IPS-NIHi7 (cell line): ENCODE results near the gene S100P.
A peak's percentile ranks its signal among the peaks of the same experiment; 100 is the strongest.
"Not testable (repeated sequence)": the region's sequence is repeated elsewhere in the genome, so short reads cannot be mapped to it uniquely, and the experiment has no call there.

ENCODE experiments used
- DNase-seq: peaks from one replicate; pipeline ENCODE4 v3.0.0; 2012; ENCODE audit warnings: mixed read lengths; ENCODE audit errors: extremely low spot score

Gene S100P

GRCh38 chr4:6693231-6694176, at the start of gene S100P:
Gene S100P, plus strand, starts transcription at chr4:6693878. Its CDS starts 55 bp downstream, at chr4:6693933.
- DNase-seq: no peak

- no peak for DNase-seq
Observed at GRCh38 chr4:6644792-6645530, 48.7 kb upstream of the S100P start.

- no peak for DNase-seq
Observed at GRCh38 chr4:6647169-6647568, 46.5 kb upstream of the S100P start.

GRCh38 chr4:6647582-6648230, 46.0 kb upstream of the S100P start:
- no peak for DNase-seq

GRCh38 chr4:6649216-6649615, 44.5 kb upstream of the S100P start:
- no peak for DNase-seq

- DNase-seq: not testable (repeated sequence)
Observed at GRCh38 chr4:6654211-6654610, 39.5 kb upstream of the S100P start.

GRCh38 chr4:6655291-6655690, 38.4 kb upstream of the S100P start:
- DNase-seq: not testable (repeated sequence)

GRCh38 chr4:6655924-6656323, 37.8 kb upstream of the S100P start:
- DNase-seq: no peak

- DNase-seq: no peak
Observed at GRCh38 chr4:6657242-6658208, 36.2 kb upstream of the S100P start.

- DNase-seq: no peak
Observed at GRCh38 chr4:6658209-6658595, 35.5 kb upstream of the S100P start.

GRCh38 chr4:6658597-6659075, 35.0 kb upstream of the S100P start:
- DNase-seq: peak; percentile 61

- DNase-seq: no peak
Observed at GRCh38 chr4:6659897-6660296, 33.8 kb upstream of the S100P start.

GRCh38 chr4:6660430-6660829, 33.2 kb upstream of the S100P start:
- DNase-seq: no peak

GRCh38 chr4:6662591-6662990, 31.1 kb upstream of the S100P start:
- no peak for DNase-seq

GRCh38 chr4:6663596-6664393, 29.9 kb upstream of the S100P start:
- no peak for DNase-seq

GRCh38 chr4:6665320-6665654, 28.4 kb upstream of the S100P start:
- no peak for DNase-seq

- DNase-seq: no peak
Observed at GRCh38 chr4:6668391-6668790, 25.3 kb upstream of the S100P start.

GRCh38 chr4:6671648-6672047, 22.0 kb upstream of the S100P start:
- no peak for DNase-seq

- no peak for DNase-seq
Observed at GRCh38 chr4:6672131-6672530, 21.5 kb upstream of the S100P start.

- not testable (repeated sequence) for DNase-seq
Observed at GRCh38 chr4:6672541-6673190, 21.0 kb upstream of the S100P start.
